Hematopoietic multipotent progenitor cell treated with erythropoietin and hydrocortisone succinate and interleukin-3 and kit ligand, for 4 days (in vitro differentiated cells): ENCODE data around the gene ABCB6.
A peak's percentile ranks its signal among the peaks of the same experiment; 100 is the strongest.

Experiments
- DNase-seq: peaks from one replicate; pipeline ENCODE4 v3.0.0-alpha.2; 2015

ABCB6 gene

GRCh38 chr2:219165058-219165911 lies 53.5 kb downstream of the ABCB6 start:
- peak; percentile 53 for DNase-seq

- DNase-seq: no peak
Measured at GRCh38 chr2:219163156-219163555, 55.6 kb downstream of the ABCB6 start.

- no peak for DNase-seq
Measured at GRCh38 chr2:219161097-219161496, 57.7 kb downstream of the ABCB6 start.

- peak; percentile 97 for DNase-seq
Measured at GRCh38 chr2:219160186-219161017, 58.4 kb downstream of the ABCB6 start, which contains the start of gene NHEJ1. Gene NHEJ1, minus strand, starts transcription at chr2:219160815. Its CDS starts 2,453 bp downstream, at chr2:219158362.
